HepG2 (cell line): ENCODE measurements around the gene MSRB3. TPM values are rescaled to one million over a fixed set of nuclear protein-coding genes. Genes with fewer than 3 reads are reported as not detected.

Experiments used
- EP300 ChIP-seq, 3 experiments: sonication (generic) in 1 of 3; formaldehyde crosslinking in 1 of 3; IDR thresholded peaks; 2 replicates each; pipeline versions ENCODE4 v1.5.1 to v1.6.1; 2011 to 2020; ENCODE audit warnings: low read depth in 2 of 3, low read length in 2 of 3, borderline replicate concordance in 1 of 3, improper control_type of control experiment in 1 of 3, mild to moderate bottlenecking in 1 of 3, missing genetic modification reagents in 1 of 3, moderate library complexity in 1 of 3
- FLYWCH1 ChIP-seq: sonication (generic); formaldehyde crosslinking; IDR thresholded peaks from 2 replicates; pipeline ENCODE4 v1.8.1; 2023; ENCODE audit warnings: mild to moderate bottlenecking, missing genetic modification reagents
- GFI1 ChIP-seq: sonication (generic); formaldehyde crosslinking; IDR thresholded peaks from 2 replicates; pipeline ENCODE4 v1.5.0; 2020; ENCODE audit warnings: missing genetic modification reagents, mild to moderate bottlenecking, borderline replicate concordance
- HMG20A ChIP-seq: IDR thresholded peaks from 2 replicates; pipeline ENCODE4 v1.6.1; 2016; ENCODE audit warnings: borderline replicate concordance
- MIER2 ChIP-seq: IDR thresholded peaks from 2 replicates; pipeline ENCODE4 v1.6.1; 2016; ENCODE audit warnings: missing biosample characterization, missing genetic modification reagents
- NBN ChIP-seq: fragments of 450-650 bp; conservative IDR thresholded peaks from 2 replicates; pipeline ENCODE4 v1.6.1; 2017
- SNRNP70 ChIP-seq: fragments of 200-400 bp; formaldehyde crosslinking; IDR thresholded peaks from 2 replicates; pipeline ENCODE4 v1.6.1; 2017; ENCODE audit warnings: mild to moderate bottlenecking, low read depth, low read length, moderate library complexity
- SPEN ChIP-seq: sonication (generic); formaldehyde crosslinking; IDR thresholded peaks from 2 replicates; pipeline ENCODE4 v1.5.1; 2020; ENCODE audit warnings: low read depth, mild to moderate bottlenecking, missing genetic modification reagents
- ZNF552 ChIP-seq: sonication (generic); formaldehyde crosslinking; IDR thresholded peaks from 2 replicates; pipeline ENCODE4 v1.9.0; 2022; ENCODE audit warnings: missing genetic modification reagents, mild to moderate bottlenecking, borderline replicate concordance
- ZSCAN21 ChIP-seq: sonication (generic); formaldehyde crosslinking; IDR thresholded peaks from 2 replicates; pipeline ENCODE4 v1.8.0; 2022; ENCODE audit warnings: mild to moderate bottlenecking, missing genetic modification reagents, moderate library complexity, borderline replicate concordance
- polyA plus RNA-seq, 8 experiments: library from polyadenylated mRNA; depleted of rRNA in 3 of 8; stranded (reverse) in 7 of 8; unstranded in 1 of 8; fragments of >200 nt; fragmentation: Illumina TruSeq in 4 of 8; extraction: Trizol in 4 of 8; gene quantifications; 2 replicates each; pipeline versions ENCODE4 v1.2.1 to v1.2.3, GENCODE V29; 2011 to 2016; ENCODE audit warnings: low read depth in 4 of 8, missing spikeins in 1 of 8, mixed read lengths in 1 of 8; ENCODE audit not compliant: insufficient read depth in 1 of 8
- total RNA-seq, 5 experiments: library from RNA; depleted of rRNA; stranded (reverse); fragments of >200 nt; fragmentation: Illumina TruSeq; extraction: Trizol; gene quantifications; 2 replicates each; pipeline ENCODE4 v1.2.3, GENCODE V29; 2016; ENCODE audit warnings: low read depth in 1 of 5
- TF ChIP-seq, protein P1 (sequence below): sonication (generic); formaldehyde crosslinking; IDR thresholded peaks from 2 replicates; pipeline ENCODE4 v1.9.0; 2021; ENCODE audit warnings: mild to moderate bottlenecking, missing genetic modification reagents
- TF ChIP-seq, protein P2 (sequence below): sonication (generic); formaldehyde crosslinking; IDR thresholded peaks from 2 replicates; pipeline ENCODE4 v1.4.0; 2020; ENCODE audit warnings: missing genetic modification reagents
- TF ChIP-seq, protein P3 (sequence below): sonication (generic); formaldehyde crosslinking; IDR thresholded peaks from 2 replicates; pipeline ENCODE4 v1.9.0; 2021; ENCODE audit warnings: missing genetic modification reagents, borderline replicate concordance
- TF ChIP-seq, protein P4 (sequence below): sonication (generic); formaldehyde crosslinking; IDR thresholded peaks from 2 replicates; pipeline ENCODE4 v1.4.0; 2020; ENCODE audit warnings: missing genetic modification reagents

Gene MSRB3
- total and polyA plus RNA-seq, 2 of the 13 experiments (the other 11 are each of a cell fraction or from before 2014, with no cell fraction given), result 1.5 to 1.9 TPM

DNA sequence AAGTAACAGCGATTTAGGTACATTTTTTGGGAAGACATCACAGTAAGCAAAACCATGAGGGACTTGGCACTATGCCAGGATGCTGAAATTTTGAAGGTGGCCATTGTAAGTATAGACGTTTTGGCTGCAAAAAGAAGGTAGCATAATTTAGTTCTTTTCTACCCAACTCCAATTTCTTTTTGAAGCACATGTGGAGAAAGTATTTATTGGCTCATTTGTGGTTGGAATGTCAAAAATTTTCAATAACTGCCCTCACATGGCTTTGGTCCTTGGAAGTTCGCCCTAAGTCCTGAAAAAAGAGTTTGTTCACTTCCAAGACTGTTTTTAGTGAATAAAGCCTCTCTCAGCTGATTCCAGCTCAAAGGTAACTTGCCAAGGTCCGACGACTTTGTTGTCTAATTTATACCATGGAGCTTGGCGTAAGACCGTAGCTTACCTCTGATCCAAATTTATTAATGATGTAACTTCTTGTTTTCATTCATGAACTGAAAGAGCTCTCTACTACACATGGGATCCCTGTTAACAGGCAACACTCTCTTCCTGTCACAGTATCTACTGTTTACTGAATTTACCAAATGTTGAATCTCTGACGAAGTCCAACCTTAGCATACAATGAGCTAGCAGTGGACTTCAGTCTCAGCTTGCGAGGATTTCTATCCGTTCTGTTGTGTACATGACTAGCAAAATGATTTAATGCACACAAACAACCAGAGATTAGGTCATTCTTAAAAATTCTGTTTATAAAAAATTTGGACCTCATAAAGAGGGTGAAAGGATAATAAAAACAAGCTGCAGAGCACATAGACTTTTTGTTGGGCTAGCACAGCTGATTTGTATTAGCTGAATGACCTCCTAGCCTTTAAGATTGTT lies 49.0 kb downstream of the MSRB3 start (continued):
- TF ChIP-seq, protein P1, sequence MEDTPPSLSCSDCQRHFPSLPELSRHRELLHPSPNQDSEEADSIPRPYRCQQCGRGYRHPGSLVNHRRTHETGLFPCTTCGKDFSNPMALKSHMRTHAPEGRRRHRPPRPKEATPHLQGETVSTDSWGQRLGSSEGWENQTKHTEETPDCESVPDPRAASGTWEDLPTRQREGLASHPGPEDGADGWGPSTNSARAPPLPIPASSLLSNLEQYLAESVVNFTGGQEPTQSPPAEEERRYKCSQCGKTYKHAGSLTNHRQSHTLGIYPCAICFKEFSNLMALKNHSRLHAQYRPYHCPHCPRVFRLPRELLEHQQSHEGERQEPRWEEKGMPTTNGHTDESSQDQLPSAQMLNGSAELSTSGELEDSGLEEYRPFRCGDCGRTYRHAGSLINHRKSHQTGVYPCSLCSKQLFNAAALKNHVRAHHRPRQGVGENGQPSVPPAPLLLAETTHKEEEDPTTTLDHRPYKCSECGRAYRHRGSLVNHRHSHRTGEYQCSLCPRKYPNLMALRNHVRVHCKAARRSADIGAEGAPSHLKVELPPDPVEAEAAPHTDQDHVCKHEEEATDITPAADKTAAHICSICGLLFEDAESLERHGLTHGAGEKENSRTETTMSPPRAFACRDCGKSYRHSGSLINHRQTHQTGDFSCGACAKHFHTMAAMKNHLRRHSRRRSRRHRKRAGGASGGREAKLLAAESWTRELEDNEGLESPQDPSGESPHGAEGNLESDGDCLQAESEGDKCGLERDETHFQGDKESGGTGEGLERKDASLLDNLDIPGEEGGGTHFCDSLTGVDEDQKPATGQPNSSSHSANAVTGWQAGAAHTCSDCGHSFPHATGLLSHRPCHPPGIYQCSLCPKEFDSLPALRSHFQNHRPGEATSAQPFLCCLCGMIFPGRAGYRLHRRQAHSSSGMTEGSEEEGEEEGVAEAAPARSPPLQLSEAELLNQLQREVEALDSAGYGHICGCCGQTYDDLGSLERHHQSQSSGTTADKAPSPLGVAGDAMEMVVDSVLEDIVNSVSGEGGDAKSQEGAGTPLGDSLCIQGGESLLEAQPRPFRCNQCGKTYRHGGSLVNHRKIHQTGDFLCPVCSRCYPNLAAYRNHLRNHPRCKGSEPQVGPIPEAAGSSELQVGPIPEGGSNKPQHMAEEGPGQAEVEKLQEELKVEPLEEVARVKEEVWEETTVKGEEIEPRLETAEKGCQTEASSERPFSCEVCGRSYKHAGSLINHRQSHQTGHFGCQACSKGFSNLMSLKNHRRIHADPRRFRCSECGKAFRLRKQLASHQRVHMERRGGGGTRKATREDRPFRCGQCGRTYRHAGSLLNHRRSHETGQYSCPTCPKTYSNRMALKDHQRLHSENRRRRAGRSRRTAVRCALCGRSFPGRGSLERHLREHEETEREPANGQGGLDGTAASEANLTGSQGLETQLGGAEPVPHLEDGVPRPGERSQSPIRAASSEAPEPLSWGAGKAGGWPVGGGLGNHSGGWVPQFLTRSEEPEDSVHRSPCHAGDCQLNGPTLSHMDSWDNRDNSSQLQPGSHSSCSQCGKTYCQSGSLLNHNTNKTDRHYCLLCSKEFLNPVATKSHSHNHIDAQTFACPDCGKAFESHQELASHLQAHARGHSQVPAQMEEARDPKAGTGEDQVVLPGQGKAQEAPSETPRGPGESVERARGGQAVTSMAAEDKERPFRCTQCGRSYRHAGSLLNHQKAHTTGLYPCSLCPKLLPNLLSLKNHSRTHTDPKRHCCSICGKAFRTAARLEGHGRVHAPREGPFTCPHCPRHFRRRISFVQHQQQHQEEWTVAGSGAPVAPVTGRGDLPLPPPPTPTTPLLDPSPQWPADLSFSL (CRISPR knock-in tag), result no peak; the same call in 1 of the 2 replicates
- TF ChIP-seq SPEN (CRISPR knock-in tag), result no peak
- TF ChIP-seq, protein P2, sequence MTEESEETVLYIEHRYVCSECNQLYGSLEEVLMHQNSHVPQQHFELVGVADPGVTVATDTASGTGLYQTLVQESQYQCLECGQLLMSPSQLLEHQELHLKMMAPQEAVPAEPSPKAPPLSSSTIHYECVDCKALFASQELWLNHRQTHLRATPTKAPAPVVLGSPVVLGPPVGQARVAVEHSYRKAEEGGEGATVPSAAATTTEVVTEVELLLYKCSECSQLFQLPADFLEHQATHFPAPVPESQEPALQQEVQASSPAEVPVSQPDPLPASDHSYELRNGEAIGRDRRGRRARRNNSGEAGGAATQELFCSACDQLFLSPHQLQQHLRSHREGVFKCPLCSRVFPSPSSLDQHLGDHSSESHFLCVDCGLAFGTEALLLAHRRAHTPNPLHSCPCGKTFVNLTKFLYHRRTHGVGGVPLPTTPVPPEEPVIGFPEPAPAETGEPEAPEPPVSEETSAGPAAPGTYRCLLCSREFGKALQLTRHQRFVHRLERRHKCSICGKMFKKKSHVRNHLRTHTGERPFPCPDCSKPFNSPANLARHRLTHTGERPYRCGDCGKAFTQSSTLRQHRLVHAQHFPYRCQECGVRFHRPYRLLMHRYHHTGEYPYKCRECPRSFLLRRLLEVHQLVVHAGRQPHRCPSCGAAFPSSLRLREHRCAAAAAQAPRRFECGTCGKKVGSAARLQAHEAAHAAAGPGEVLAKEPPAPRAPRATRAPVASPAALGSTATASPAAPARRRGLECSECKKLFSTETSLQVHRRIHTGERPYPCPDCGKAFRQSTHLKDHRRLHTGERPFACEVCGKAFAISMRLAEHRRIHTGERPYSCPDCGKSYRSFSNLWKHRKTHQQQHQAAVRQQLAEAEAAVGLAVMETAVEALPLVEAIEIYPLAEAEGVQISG, result no peak
- TF ChIP-seq MIER2 (CRISPR knock-in tag), result peak; percentile 44; the same call in 1 of the 2 replicates
- peak; percentile 21 to 79; a peak in 3 of 4 replicates for TF ChIP-seq EP300 (IDR thresholded peaks at IDR 0.05; ENCODE audit: low read depth in 2 of 2, low read length in 2 of 2)
- peak; percentile 55; the same call in 1 of the 2 replicates for TF ChIP-seq EP300 (CRISPR knock-in tag; IDR thresholded peaks at IDR 0.05; ENCODE audit: borderline replicate concordance)
- TF ChIP-seq SNRNP70, result no peak
- TF ChIP-seq, protein P3, sequence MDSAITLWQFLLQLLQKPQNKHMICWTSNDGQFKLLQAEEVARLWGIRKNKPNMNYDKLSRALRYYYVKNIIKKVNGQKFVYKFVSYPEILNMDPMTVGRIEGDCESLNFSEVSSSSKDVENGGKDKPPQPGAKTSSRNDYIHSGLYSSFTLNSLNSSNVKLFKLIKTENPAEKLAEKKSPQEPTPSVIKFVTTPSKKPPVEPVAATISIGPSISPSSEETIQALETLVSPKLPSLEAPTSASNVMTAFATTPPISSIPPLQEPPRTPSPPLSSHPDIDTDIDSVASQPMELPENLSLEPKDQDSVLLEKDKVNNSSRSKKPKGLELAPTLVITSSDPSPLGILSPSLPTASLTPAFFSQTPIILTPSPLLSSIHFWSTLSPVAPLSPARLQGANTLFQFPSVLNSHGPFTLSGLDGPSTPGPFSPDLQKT (CRISPR knock-in tag), result no peak
- no peak for TF ChIP-seq GFI1 (CRISPR knock-in tag)
- TF ChIP-seq, protein P4, sequence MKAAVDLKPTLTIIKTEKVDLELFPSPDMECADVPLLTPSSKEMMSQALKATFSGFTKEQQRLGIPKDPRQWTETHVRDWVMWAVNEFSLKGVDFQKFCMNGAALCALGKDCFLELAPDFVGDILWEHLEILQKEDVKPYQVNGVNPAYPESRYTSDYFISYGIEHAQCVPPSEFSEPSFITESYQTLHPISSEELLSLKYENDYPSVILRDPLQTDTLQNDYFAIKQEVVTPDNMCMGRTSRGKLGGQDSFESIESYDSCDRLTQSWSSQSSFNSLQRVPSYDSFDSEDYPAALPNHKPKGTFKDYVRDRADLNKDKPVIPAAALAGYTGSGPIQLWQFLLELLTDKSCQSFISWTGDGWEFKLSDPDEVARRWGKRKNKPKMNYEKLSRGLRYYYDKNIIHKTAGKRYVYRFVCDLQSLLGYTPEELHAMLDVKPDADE (CRISPR knock-in tag), result no peak
- peak; percentile 88 for TF ChIP-seq HMG20A (CRISPR knock-in tag)
- no peak for TF ChIP-seq ZNF552 (CRISPR knock-in tag)
- TF ChIP-seq NBN, result no peak
- TF ChIP-seq ZSCAN21 (CRISPR knock-in tag), result no peak
- TF ChIP-seq FLYWCH1 (CRISPR knock-in tag), result no peak
